ENCODE data around the gene CACNA1F.
"Not testable (repeated sequence)": the region's sequence is repeated elsewhere in the genome, so short reads cannot be mapped to it uniquely, and the experiment has no call there.

Gene CACNA1F

DNA sequence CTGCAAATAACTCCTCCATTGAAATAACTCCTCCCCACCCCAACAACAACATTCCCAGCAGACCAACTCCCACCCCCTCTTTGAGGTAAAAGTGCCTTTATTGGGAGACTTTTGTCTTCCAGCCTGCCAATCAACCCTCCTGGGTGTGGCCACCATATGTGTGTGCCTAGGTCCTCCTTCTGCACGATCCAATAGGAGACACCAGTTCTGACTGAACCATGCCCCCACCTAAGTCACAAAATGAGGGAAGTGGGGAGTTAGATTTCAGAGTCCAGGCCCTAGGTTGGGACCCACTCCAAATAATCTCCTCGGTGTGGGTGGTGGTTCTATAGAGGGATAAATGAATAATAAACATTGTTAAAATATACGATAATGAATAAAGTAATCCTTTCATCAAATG is 58.4 kb downstream of the CACNA1F start:
- H3K9me3 ChIP-seq (ENCODE audit: insufficient read depth, low read depth, low read length): no peaks in the 10 kb centered on the region
- H2AFZ ChIP-seq (ENCODE audit: low read length): no peak overlapping the region
- H3K79me2 ChIP-seq (ENCODE audit: insufficient read depth, low read length): peaks cover 24% of the 10 kb centered on the region
- H3K9me2 ChIP-seq (replicated peaks; ENCODE audit: low read depth, low read length): no peaks in the 10 kb centered on the region
- no peaks in the 10 kb centered on the region for H3K27me3 ChIP-seq (ENCODE audit: insufficient read depth, low read length, poor library complexity, severe bottlenecking)
- peak overlapping the region; percentile 94 for H3K4me2 ChIP-seq (ENCODE audit: low read depth, low read length, poor library complexity, severe bottlenecking)
- no peaks in the 10 kb centered on the region for H3F3A ChIP-seq (ENCODE audit: low read depth)
- H3K9ac ChIP-seq (ENCODE audit: low read depth, low read length, poor library complexity, severe bottlenecking): no peak overlapping the region
- no peak overlapping the region for H3K4me3 ChIP-seq (ENCODE audit: low read length, poor library complexity, severe bottlenecking)
- H3K36me3 ChIP-seq (ENCODE audit: insufficient read depth, low read length): no peaks in the 10 kb centered on the region
- H4K20me1 ChIP-seq (ENCODE audit: insufficient read depth, low read length, poor library complexity, severe bottlenecking): peaks cover 15% of the 10 kb centered on the region
- peaks cover 19% of the 10 kb centered on the region for H3K4me1 ChIP-seq (ENCODE audit: insufficient read depth, low read length, poor library complexity, severe bottlenecking)
- TF ChIP-seq CTCF (conservative IDR thresholded peaks at IDR 0.05; ENCODE audit: low read length): no peak
- TF ChIP-seq EZH2phosphoT487 (IDR thresholded peaks at IDR 0.05; ENCODE audit: borderline replicate concordance): no peak

GRCh38 chrX:49173544-49173943 is 59.6 kb downstream of the CACNA1F start:
- not testable (repeated sequence) for H2AFZ ChIP-seq (ENCODE audit: low read length)
- H3K4me2 ChIP-seq (ENCODE audit: low read depth, low read length, poor library complexity, severe bottlenecking): peak overlapping the region; percentile 94

GRCh38 chrX:49172280-49172780 is 60.8 kb downstream of the CACNA1F start:
- H3F3A ChIP-seq (ENCODE audit: low read depth): 0 out of 2 replicates have a peak, but pooled peaks cover 4% of the 10 kb centered on the region
- no peaks in the 10 kb centered on the region for H3K36me3 ChIP-seq (ENCODE audit: insufficient read depth, low read length)
- H3K4me3 ChIP-seq (ENCODE audit: low read length, poor library complexity, severe bottlenecking): peak overlapping the region; percentile 90
- peaks cover 24% of the 10 kb centered on the region for H3K79me2 ChIP-seq (ENCODE audit: insufficient read depth, low read length)
- no peaks in the 10 kb centered on the region for H3K9me3 ChIP-seq (ENCODE audit: insufficient read depth, low read depth, low read length)
- peak overlapping the region; percentile 94 for H3K4me2 ChIP-seq (ENCODE audit: low read depth, low read length, poor library complexity, severe bottlenecking)
- peak overlapping the region; percentile 73 for H2AFZ ChIP-seq (ENCODE audit: low read length)
- TF ChIP-seq EZH2phosphoT487 (IDR thresholded peaks at IDR 0.05; ENCODE audit: borderline replicate concordance): no peak
- no peaks in the 10 kb centered on the region for H3K9me2 ChIP-seq (replicated peaks; ENCODE audit: low read depth, low read length)
- peaks cover 19% of the 10 kb centered on the region for H3K4me1 ChIP-seq (ENCODE audit: insufficient read depth, low read length, poor library complexity, severe bottlenecking)
- peaks cover 15% of the 10 kb centered on the region for H4K20me1 ChIP-seq (ENCODE audit: insufficient read depth, low read length, poor library complexity, severe bottlenecking)
- H3K9ac ChIP-seq (ENCODE audit: low read depth, low read length, poor library complexity, severe bottlenecking): peak overlapping the region; percentile 95
- H3K27me3 ChIP-seq (ENCODE audit: insufficient read depth, low read length, poor library complexity, severe bottlenecking): no peaks in the 10 kb centered on the region

More at GRCh38 chrX:49173544-49173943, 59.6 kb downstream of the CACNA1F start:
- peaks cover 24% of the 10 kb centered on the region for H3K79me2 ChIP-seq (ENCODE audit: insufficient read depth, low read length)
- not testable (repeated sequence) for H3K36me3 ChIP-seq (ENCODE audit: insufficient read depth, low read length); H3K9me2 ChIP-seq (replicated peaks; ENCODE audit: low read depth, low read length); H3K9me3 ChIP-seq (ENCODE audit: insufficient read depth, low read depth, low read length); H3F3A ChIP-seq (ENCODE audit: low read depth); H3K27me3 ChIP-seq (ENCODE audit: insufficient read depth, low read length, poor library complexity, severe bottlenecking)
- peaks cover 15% of the 10 kb centered on the region for H4K20me1 ChIP-seq (ENCODE audit: insufficient read depth, low read length, poor library complexity, severe bottlenecking)
- H3K4me3 ChIP-seq (ENCODE audit: low read length, poor library complexity, severe bottlenecking): peak overlapping the region; percentile 90
- peaks cover 19% of the 10 kb centered on the region for H3K4me1 ChIP-seq (ENCODE audit: insufficient read depth, low read length, poor library complexity, severe bottlenecking)
- peak overlapping the region; percentile 95 for H3K9ac ChIP-seq (ENCODE audit: low read depth, low read length, poor library complexity, severe bottlenecking)

DNA sequence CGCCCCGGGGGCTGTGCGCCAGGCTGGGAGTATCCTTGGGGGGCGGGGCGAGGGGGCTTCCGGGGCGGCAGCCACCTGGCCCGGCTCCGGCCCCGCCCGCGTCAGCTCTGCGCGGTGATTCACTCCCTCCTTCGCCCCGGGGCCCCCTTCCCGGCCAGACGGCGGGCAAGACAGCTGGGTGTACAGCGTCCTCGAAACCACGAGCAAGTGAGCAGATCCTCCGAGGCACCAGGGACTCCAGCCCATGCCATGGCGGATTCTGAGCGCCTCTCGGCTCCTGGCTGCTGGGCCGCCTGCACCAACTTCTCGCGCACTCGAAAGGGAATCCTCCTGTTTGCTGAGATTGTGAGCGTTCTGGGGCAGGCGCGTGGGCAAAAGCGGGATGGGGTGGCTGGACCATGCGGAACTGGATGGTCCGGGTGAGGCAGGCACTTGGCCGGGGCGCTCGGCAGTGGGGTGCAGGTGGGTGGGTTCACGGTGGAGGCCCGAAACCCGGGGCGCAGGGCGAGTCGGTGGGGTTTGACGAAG is 61.3 kb downstream of the CACNA1F start, which contains the start of gene PLP2:
TSS of gene PLP2 (plus strand) at position 147 of the 528 bp plus-strand sequence. CDS start at position 250, 103 bp downstream.
- H3K4me3 ChIP-seq (ENCODE audit: low read length, poor library complexity, severe bottlenecking): peak within 1 kb of the TSS; percentile 90
- H3K4me1 ChIP-seq (ENCODE audit: insufficient read depth, low read length, poor library complexity, severe bottlenecking): peaks cover 19% of the 10 kb centered on the region
- no peaks in the 10 kb centered on the region for H3K36me3 ChIP-seq (ENCODE audit: insufficient read depth, low read length)
- no peaks in the 10 kb centered on the region for H3K27me3 ChIP-seq (ENCODE audit: insufficient read depth, low read length, poor library complexity, severe bottlenecking)
- TF ChIP-seq EZH2phosphoT487 (IDR thresholded peaks at IDR 0.05; ENCODE audit: borderline replicate concordance) (no peak), CTCF (conservative IDR thresholded peaks at IDR 0.05; ENCODE audit: low read length) (no peak)
- H3K79me2 ChIP-seq (ENCODE audit: insufficient read depth, low read length): peaks cover 24% of the 10 kb centered on the region
- no peaks in the 10 kb centered on the region for H3K9me3 ChIP-seq (ENCODE audit: insufficient read depth, low read depth, low read length)
- H3K4me2 ChIP-seq (ENCODE audit: low read depth, low read length, poor library complexity, severe bottlenecking): peak within 1 kb of the TSS; percentile 94
- peaks cover 4% of the 10 kb centered on the region; the same call in 1 of the 2 replicates for H3F3A ChIP-seq (ENCODE audit: low read depth)
- peak within 1 kb of the TSS; percentile 95 for H3K9ac ChIP-seq (ENCODE audit: low read depth, low read length, poor library complexity, severe bottlenecking)
- no peaks in the 10 kb centered on the region for H3K9me2 ChIP-seq (replicated peaks; ENCODE audit: low read depth, low read length)
- peak within 1 kb of the TSS; percentile 73 for H2AFZ ChIP-seq (ENCODE audit: low read length)
- peaks cover 15% of the 10 kb centered on the region for H4K20me1 ChIP-seq (ENCODE audit: insufficient read depth, low read length, poor library complexity, severe bottlenecking)
